K562 (cell line): ENCODE data around the gene CELSR3.

ENCODE experiments used
- CTCF ChIP-seq, 3 experiments: IDR thresholded peaks in 2 of 3; conservative IDR thresholded peaks in 1 of 3; 2 replicates each; pipeline ENCODE4 v1.5.1; 2011 to 2012; ENCODE audit warnings: low read length in 3 of 3, mild to moderate bottlenecking in 3 of 3, control low read depth in 2 of 3, improper control_type of control experiment in 1 of 3, inconsistent platforms in 1 of 3, low read depth in 1 of 3, mixed read lengths in 1 of 3, moderate library complexity in 1 of 3; ENCODE audit not compliant: insufficient read depth in 2 of 3
- EP300 ChIP-seq: IDR thresholded peaks from 2 replicates; pipeline ENCODE4 v1.6.1; 2012; ENCODE audit warnings: low read length, improper control_type of control experiment
- EZH2 ChIP-seq: IDR thresholded peaks from 2 replicates; pipeline ENCODE4 v1.6.1; 2012; ENCODE audit warnings: low read depth, mild to moderate bottlenecking, inconsistent platforms, low read length, borderline replicate concordance
- GABPB1 ChIP-seq: sonication (generic); formaldehyde crosslinking; IDR thresholded peaks from 2 replicates; pipeline ENCODE4 v1.8.0; 2022; ENCODE audit warnings: mild to moderate bottlenecking, missing genetic modification reagents
- NFATC3 ChIP-seq: fragments of 450-650 bp; IDR thresholded peaks from 2 replicates; pipeline ENCODE4 v1.6.1; 2017; ENCODE audit warnings: mild to moderate bottlenecking
- NFXL1 ChIP-seq: fragments of 450-650 bp; formaldehyde crosslinking; IDR thresholded peaks from 2 replicates; pipeline ENCODE4 v1.4.0; 2021; ENCODE audit warnings: mild to moderate bottlenecking
- ZBED1 ChIP-seq: IDR thresholded peaks from 2 replicates; pipeline ENCODE4 v1.6.1; 2014
- ZNF24 ChIP-seq: fragments of 450-650 bp; IDR thresholded peaks from 2 replicates; pipeline ENCODE4 v1.6.1; 2016

- TF ChIP-seq CTCF (IDR thresholded peaks at IDR 0.05 in 2 of 3, conservative IDR thresholded peaks at IDR 0.05 in 1 of 3; ENCODE audit: insufficient read depth in 2 of 3, low read depth in 1 of 3, low read length in 3 of 3) (no peak), EP300 (no peak), NFATC3 (no peak), GABPB1 (CRISPR knock-in tag) (no peak), NFXL1 (CRISPR knock-in tag) (no peak), ZBED1 (no peak), ZNF24 (no peak), EZH2 (no peak)
These were observed 5.8 kb downstream of the CELSR3 start for GRCh38 chr3:48656841-48657281.
